ENCODE measurements around the gene TRPM2. TPM values are rescaled to one million over a fixed set of nuclear protein-coding genes. Genes with fewer than 3 reads are reported as not detected.

TRPM2 gene
- polyA plus RNA-seq, 4 donors = 0.73 to 1.7 (median 1.3) TPM

DNA sequence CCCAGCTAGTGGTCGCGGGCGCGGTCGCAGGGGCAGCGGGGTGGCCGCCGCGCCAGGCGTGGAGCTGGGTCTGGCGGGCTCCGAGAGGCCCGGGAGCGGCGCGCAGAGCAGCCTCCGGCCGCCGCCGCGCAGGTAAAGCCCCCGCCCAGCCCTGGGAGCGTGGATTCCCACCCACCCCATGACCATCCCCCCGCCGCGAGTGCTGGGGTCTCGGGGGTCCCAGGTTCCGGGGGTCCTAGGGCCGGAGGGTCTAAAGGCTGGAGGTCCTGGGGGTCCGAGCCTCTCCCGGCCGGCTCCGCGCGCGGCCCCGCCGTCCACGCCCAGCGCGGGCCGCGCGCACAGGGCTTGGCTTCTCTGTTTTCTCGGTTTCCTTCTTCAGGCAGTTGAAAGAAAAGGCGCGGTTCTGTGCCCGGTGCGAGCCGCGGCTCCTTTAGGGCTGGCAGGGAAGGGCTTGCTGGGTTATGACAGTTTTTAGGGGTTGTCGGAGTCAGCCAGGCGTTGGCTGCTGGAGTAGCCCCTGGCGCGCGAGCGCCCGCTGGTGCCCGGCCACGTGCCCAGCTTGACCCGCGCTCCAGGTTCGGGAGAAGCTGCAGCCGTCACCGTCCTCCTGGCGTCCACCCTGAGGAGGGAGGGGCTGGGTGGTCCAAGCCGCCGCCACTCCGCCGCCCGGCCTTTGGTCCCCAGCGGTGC is 102.2 kb downstream of the TRPM2 start:
- DNase-seq (ENCODE audit: low read depth in 4 of 4, low spot score in 3 of 4) = no peak

DNA sequence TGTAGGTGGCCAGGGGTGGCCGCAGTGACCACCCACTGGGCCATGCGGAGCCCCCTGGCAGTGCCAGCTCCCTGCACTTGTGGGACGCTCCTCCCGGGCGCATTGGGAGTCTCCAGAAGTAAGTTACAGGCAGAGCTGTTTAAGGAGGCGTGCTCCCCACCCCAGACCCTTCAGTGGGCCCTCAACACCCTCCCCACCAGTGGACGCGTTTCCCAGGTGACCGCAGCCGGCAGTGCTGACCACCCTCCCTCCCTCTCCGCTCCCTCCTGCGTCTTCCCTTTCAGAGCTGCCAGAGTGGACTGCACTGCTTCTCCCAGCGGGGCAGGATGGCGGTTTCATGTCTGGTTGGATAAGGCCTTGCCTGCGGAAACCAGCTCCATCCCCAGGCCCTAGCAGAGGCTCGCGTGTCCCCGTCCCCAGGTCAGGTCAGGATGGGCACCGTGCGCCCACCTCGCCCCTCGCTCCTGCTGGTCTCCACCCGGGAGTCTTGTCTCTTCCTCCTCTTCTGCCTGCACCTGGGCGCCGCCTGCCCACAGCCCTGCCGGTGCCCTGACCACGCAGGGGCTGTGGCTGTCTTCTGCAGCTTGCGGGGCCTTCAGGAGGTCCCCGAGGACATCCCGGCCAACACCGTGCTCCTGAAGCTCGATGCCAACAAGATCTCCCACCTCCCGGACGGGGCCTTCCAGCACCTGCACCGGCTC is 102.9 kb downstream of the TRPM2 start:
- DNase-seq (ENCODE audit: low read depth in 4 of 4, low spot score in 3 of 4) = no peak

DNA sequence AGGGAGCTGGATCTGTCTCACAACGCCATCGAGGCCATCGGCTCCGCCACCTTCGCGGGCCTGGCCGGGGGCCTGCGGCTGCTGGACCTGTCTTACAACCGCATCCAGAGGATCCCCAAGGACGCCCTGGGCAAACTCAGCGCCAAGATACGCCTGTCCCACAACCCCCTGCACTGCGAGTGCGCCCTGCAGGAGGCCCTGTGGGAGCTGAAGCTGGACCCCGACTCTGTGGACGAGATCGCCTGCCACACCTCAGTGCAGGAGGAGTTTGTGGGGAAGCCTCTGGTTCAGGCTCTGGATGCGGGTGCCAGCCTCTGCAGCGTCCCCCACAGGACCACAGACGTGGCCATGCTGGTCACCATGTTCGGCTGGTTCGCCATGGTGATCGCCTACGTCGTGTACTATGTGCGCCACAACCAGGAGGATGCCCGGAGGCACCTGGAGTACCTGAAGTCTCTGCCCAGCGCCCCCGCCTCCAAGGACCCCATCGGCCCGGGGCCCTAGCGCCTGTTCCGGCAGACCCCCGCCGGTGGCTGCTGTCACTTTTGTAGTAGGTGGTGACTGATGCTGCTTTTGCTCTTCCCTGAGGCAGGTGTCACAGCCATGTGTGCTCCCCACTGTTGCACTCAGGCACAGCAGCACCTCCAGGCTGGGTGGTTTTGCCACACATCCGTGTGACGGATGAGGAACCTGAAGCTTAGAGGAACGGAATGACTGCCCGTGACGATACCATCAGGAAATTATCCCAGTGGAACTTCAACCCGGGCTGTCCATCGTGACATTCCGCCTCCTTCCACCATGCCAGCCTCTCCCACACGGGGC is 103.7 kb downstream of the TRPM2 start:
- DNase-seq (ENCODE audit: low read depth in 4 of 4, low spot score in 3 of 4) = no peak

DNA sequence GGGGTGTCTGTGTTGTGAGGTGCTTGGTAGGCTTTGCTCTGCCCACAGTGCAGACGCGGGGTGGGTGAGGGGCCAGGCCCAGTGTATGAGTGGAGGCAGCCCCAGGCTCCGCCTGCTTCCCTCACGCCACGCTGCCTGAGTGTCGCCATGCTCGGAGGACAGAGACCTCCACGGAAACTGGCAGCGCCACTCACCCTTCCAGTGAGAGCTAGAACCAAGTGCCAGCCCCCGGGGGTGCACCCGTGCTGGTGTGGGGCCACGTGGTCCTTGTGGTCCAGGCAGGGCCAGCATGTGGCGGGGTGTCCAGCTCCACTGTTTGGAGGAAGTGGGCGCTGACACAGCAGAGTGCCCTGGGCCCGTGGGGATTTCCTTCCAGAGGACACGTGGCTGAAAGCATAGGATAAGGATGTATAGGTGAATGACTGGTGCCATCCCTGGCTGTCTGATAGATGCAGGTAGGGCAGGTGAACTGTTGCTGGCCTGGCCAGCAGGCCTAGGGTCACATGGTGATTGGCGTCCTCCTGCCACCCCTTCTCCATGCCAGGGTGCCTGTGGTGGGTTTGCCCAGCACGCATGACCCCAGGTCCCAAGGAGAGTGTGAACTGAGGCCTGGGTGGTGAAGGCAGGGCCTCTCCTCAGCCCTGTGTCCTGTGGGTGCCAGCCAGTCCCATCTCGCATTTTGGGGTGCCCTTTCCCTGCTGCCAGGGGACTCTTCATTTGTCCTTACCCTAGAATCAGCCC is 105.7 kb downstream of the TRPM2 start:
- no peak for DNase-seq (ENCODE audit: low read depth in 4 of 4, low spot score in 3 of 4)

DNA sequence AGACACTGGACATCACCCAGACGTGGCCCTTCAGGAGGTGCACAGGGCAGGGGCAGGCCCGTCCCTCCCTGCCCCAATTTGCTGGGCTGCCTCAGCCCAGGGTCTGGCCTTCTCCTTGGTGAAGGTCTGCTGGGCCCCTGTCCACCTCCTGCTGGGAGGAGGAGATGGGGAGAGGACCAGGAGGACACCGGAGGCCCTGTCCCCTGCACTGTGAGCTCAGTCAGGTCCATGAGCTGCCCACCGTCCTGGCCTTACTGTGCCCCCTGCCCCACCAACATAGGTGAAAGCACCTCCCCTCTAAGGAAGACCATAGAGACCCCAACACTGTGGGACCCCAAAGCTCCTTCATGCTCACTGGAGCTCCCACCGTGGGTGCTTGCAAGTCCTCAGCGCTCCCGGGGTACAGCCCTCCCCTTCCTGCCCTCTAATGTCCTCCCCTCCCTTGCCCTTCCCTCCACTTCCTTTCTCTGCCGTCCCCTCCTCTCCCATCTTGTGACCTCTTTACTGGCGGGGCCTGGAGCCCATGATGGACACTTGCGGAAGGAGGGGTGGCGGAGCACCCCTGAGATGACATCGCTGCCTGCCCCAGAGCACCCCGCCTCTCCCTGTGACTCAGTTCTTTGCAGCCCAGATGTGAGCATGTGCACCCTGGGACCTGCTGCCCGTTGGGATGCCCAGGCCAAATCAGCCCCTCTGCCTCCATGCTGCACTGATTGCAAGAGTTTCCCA is 106.5 kb downstream of the TRPM2 start:
- no peak for DNase-seq (ENCODE audit: low read depth in 4 of 4, low spot score in 3 of 4)

DNA sequence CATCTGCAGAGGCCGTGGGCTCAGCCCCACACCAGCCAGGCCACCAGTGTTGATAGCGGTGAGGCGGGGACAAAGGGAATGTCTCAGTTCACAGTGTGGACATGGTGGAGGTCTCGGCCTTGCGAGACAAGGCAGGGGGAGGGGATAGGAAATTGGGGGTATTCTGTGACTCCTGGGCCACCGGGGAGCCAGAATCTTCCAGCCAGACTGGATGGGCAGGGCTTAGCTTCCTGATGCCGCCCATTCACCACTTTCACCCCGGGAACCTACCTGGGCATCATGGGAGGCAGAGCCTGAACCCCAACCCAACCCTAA is 107.0 kb downstream of the TRPM2 start:
- DNase-seq (ENCODE audit: low read depth in 4 of 4, low spot score in 3 of 4) = no peak

DNA sequence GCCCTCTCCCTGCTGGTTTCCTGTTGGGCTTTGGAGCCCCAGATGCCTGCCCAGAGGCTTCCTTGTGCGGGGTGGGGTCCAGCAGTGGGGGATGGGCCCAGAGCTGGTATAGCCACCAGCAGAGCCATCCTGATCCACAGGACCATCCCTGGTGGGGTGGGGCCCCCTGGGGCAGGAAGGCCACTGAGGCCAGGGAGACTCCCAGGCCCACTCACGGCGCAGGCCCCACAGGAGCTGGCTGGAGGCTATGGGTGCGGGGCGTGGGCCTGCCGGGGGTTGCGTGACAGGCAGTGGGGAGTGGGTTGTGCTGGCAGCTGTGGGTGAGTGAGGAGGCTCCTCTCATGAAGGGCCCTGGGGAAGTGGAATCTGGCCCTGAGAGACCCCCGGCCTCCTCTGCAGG is 107.6 kb downstream of the TRPM2 start:
- DNase-seq (ENCODE audit: low read depth in 4 of 4, low spot score in 3 of 4) = no peak

DNA sequence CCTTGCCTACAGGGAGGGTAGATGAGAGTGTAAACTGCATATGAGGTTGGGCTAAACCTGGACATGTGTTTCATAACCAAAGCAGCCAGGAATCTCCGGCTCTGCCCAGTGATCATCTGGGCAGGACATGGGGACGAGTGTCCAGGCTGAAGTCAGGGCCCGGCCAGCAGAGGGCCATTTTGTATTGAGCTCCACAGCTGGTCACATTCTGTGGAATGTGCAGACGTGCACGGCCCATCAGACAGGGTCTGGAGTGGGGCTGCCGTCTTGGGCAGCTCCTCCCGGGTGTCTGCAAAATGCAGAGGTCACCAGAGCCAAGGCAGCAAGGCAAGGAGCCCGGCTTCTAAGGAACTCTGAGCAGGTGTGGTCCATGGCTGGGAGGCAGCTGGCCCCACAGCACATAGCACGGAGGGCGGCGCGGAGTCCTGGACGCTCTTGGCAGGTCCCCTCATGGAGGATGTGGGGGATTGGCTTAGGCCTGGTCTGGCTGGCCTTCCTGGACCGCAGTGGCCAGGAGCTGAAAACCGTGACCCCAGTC is 108.1 kb downstream of the TRPM2 start:
- DNase-seq (ENCODE audit: low read depth in 4 of 4, low spot score in 3 of 4) = no peak

DNA sequence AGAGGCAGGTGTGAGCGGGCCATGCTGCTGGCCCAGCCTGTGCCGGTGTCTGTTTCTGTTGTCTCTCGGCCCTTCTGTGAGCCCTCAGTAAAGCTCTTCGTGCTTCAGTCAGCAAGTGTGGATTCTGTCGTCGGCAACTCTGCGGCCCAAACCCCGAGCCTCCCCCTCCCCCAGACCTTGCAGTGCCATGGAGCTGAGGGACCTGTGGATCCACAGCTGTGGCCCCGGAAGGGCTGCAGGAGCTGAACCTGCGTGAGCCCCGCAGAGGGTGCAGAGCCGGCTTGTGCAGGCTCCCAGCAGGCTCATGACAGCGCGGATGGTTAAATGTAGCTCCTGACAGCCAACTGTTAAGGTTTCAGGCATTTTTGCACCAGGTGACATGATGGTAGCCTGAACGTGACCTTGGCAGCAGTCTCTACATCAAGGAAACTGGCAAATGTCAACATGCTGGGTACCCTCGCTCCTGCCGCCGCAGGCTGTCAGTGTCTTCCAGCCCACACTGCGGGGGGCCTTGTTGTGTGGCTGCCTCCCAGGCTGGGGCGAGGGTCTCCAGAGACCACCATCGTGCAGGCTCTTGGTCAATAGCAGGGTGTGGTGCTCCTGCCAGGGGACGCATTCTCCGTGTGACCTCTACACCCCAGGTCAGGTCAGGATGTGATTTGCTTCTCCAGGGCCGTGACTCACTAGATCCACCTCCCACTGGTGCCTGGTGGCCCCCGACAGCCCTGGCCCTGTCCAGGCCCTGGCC is 108.8 kb downstream of the TRPM2 start:
- DNase-seq (ENCODE audit: low read depth in 4 of 4, low spot score in 3 of 4) = no peak

DNA sequence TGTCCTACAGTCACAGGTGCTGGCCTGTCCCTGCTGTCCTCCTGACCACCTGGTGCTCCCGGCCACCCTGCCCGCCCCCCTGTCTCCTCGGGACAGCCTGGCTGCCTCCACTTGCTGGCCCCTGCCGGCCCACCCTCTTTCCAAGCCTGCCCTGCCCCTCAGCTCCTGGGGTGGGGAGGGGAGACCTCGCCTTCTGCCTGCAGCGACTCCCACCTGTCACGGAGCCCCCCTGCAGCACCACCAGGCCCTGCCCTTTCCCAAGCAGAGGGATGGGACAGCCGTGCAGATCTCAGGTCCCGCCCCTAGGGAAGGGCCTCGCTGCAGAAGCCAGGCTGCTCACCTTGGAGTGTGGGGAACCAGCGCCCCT is 109.4 kb downstream of the TRPM2 start:
- DNase-seq (ENCODE audit: low read depth in 4 of 4, low spot score in 3 of 4) = no peak

DNA sequence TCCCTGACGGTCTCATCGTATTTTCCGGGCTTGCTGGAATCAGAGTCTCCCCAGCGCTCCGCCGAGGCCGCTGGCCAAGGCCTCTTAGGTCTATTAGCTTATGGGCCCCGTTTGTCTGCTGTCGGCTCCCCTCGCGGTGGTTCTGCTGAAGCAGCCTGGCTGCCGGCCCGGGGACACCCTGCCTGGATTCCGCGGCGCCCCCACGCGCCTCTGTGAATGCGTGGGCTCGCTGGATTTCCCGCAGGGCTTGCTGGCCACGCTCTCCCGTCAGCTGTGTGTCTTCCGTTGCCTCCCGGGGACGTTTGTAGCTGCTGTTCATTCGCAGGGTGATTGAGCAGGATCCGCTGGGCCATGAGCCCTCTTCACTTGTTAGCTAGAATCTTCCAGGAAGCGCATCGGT is 110.3 kb downstream of the TRPM2 start:
- no peak for DNase-seq (ENCODE audit: low read depth in 4 of 4, low spot score in 3 of 4)

DNA sequence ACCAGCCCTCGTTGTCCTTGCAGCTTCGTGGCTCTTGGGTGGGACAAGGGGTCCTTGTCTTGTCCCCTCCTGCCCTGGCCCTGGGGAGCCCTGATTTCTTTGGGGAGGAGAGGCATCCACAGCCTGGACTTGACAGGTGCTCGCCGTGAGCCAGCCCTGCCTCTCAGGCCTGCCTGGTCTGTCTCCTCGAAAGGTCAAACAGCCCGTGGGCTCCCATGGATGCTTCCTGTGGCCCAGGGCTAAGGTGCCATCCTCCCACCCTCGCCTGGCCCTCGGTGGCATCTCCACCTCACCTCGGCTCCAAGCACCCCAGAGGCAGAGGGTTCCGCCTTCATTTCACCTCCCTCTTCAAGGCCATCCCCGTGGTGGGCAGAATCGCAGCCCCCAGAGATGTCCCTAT is 110.9 kb downstream of the TRPM2 start:
- no peak for DNase-seq (ENCODE audit: low read depth in 4 of 4, low spot score in 3 of 4)

DNA sequence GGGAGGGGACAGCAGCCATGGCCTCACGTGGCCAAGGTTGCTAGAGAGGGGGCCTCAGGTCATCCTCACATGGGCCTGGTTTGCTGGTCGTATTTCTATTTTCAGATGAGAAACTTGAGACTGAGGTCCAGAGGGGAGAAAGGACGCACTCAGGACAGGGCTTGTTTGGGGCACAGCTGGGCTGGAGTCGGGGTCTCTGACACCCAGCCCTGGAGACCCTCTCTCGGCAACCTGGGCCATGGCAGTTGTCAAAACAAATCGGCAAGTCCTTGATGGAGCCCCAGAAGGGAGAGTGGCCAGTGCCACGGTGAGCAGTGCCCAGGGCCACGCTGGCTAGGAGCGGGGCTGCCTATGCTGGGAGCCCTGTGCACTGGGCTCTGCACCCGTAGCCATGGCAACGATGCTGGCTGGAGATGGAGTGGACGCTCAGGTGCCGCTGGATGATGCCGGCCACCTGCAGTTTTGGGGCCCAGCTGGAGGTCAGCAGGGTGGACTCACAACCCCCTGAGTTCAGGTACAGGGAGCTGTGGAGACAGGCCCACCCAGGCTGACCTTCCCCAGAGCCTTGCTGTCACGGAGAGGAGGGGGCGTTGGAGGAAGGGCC is 113.0 kb downstream of the TRPM2 start:
- no peak for DNase-seq (ENCODE audit: low read depth in 4 of 4, low spot score in 3 of 4)

DNA sequence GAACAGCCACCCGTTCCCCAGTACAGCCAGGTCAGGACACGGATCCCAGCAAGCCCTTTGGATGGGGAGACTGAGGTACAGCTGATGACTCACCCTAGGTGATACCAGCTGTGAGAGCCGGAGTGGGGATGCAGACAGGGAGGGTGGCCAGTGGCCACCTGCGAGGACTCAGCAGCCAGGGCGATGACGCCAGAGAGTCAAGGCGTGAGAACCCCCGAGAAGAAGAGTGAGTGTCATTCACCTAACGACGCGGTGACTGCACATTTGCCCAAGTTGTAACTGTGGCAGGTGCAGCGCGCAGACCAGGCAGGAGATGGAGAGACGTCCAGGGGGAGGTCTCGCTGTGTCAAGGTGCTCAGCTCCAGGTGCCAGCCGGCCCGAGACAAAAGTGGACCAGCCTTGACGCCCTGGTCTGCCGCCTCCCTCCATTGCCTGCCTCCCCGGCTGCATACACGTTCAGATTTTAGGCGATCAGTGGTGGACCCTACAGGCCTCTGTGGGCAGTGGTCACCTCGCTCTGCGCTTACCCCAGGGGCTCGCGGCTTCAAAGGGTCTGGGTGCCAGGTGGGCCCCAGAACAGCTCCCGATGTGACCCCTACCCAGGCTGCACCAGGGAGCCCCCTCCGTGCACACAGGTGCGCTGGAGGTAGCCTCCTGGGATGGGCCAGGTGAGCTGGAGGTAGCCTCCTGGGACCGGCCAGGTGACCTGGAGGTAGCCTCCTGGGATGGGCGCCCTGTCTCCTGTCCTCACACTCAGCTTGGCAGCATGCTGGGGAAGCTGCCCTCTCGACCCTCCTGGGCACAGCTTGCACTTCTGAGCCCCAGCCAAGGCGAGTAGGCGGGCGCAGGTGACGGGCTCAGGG is 113.8 kb downstream of the TRPM2 start:
- DNase-seq (ENCODE audit: low read depth in 4 of 4, low spot score in 3 of 4) = no peak

DNA sequence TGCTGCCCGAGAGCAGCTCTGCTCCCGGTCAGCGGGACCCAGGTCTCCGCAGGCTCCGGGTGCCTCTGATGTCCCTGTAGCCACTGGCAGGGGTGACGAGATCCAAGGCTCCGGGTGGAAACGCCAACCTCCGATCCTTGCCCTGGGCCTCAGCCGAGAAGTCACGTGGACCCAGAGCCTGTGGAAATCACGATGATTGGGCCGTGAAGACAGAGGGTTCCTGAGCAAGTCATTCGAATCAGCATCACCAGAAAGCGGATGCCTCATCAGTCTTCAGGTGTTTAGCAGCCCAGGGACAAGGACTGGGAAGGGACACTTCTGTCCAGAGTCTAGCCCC is 114.4 kb downstream of the TRPM2 start:
- DNase-seq (ENCODE audit: low read depth in 4 of 4, low spot score in 3 of 4) = no peak

DNA sequence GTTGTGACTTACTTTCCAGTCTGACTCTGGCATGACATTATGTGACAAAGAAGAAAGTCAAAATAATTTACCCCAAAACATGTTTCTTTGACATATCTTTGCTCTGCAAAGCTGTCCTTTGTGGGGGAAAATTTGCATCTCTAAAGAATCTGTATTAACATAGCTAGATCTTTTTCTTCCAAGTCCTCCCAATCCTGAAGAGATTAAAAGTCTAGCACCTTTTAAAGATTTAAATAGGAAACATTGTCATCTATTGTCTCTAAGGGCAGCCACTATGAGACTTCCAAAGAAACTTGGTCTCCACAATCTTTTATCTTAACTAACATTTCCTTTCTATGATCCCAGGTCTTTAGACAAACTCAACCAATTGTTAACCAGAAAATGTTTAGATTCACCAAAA is 117.9 kb downstream of the TRPM2 start:
- DNase-seq (ENCODE audit: low read depth in 4 of 4, low spot score in 3 of 4) = no peak

DNA sequence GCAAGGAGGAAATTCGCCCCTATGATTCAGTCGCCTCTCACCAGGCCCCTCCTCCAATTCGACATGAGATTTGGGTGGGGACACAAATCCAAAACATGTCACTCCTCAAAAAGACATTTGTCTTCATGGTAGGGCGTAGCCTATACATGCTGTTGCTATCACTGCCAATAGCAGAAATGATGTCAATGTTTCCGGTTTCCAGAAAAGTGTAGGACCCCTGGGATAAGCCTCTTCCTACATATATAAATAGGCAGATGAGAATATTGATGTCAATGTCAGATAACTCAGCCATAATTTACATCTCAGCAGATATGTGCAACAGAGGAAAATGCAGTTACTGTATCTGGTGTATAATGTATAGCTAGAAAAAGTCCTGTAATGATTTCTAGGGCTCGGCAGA is 118.6 kb downstream of the TRPM2 start:
- no peak for DNase-seq (ENCODE audit: low read depth in 4 of 4, low spot score in 3 of 4)

DNA sequence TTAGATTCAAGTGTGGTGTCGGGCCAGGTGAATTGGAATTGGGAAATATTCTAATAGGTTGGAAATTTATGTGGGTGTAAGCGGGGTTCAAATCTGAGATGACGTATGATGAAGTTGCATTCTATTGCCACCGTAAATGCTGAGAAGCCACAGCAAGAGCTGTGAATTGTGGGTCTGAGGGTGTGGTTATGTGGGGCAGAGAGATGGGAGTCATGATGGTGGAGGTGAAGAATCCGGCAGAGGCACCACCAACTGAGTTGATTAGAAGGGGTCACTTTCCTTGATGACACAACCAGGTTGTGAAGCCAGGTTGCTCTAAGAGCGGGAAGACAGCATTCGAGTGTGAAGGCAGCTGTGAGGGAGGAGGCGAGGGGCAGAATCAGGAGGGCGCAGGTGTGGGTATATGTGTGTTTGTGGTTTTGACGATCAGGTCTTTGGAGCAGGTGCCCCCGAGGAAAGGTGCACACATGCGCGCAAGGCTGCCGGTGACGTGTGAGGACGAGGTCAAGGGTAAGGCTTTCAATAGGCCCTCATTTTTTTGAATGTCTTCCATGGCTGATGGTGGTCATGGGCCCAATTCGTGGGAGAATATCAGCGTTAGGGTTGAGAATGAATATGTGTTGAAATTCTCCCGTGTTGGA is 120.6 kb downstream of the TRPM2 start:
- DNase-seq (ENCODE audit: low read depth in 4 of 4, low spot score in 3 of 4) = no peak
